ENCODE data around the gene MMP24. TPM values are rescaled to one million over a fixed set of nuclear protein-coding genes. Genes with fewer than 3 reads are reported as not detected.

Gene MMP24
- total and polyA plus RNA-seq, 2 donors (not counting 1 experiment from before 2014, with no cell fraction given): 0.17 to 0.49 TPM

DNA sequence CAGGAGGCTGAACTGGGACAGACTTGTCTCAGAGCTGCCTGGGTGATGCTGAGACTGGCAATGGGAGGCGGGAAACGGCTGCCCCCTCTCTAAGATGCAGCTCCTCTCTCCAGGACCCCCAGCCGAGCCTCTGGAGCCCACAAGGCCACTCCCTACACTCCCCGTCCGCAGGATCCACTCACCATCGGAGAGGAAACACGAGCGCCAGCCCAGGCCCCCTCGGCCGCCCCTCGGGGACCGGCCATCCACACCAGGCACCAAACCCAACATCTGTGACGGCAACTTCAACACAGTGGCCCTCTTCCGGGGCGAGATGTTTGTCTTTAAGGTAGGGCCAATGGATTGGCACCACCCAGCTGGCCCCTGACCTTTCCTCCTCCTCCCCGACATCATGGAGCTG lies 40.6 kb downstream of the MMP24 start:
- H3K9me3 ChIP-seq (ENCODE audit: control insufficient read depth, insufficient read depth, low read depth, low read length): no peaks in the 10 kb centered on the region
- H3K9ac ChIP-seq (ENCODE audit: insufficient read depth, low read length): no peak overlapping the region
- no peak overlapping the region for H3K4me2 ChIP-seq (ENCODE audit: extremely low read depth, insufficient read depth, low read length)
- H3K27ac ChIP-seq (ENCODE audit: insufficient read depth, low read length): no peak overlapping the region
- peaks cover 3% of the 10 kb centered on the region for H3K4me1 ChIP-seq (ENCODE audit: control insufficient read depth, extremely low read depth, insufficient read depth, low read length)
- H2AFZ ChIP-seq (ENCODE audit: low read length): no peak overlapping the region
- no peak for DNase-seq (ENCODE audit: low read depth in 2 of 2)
- no peaks in the 10 kb centered on the region for H3K27me3 ChIP-seq (ENCODE audit: control insufficient read depth, insufficient read depth, low read length)
- peaks cover 3% of the 10 kb centered on the region for H3K36me3 ChIP-seq (ENCODE audit: control insufficient read depth, insufficient read depth, low read length)
- no peak overlapping the region for H3K4me3 ChIP-seq (replicated peaks in 1 of 4; ENCODE audit: control extremely low read depth in 1 of 4, insufficient read depth in 1 of 4, low read depth in 3 of 4, low read length in 4 of 4)
- TF ChIP-seq, protein P1, sequence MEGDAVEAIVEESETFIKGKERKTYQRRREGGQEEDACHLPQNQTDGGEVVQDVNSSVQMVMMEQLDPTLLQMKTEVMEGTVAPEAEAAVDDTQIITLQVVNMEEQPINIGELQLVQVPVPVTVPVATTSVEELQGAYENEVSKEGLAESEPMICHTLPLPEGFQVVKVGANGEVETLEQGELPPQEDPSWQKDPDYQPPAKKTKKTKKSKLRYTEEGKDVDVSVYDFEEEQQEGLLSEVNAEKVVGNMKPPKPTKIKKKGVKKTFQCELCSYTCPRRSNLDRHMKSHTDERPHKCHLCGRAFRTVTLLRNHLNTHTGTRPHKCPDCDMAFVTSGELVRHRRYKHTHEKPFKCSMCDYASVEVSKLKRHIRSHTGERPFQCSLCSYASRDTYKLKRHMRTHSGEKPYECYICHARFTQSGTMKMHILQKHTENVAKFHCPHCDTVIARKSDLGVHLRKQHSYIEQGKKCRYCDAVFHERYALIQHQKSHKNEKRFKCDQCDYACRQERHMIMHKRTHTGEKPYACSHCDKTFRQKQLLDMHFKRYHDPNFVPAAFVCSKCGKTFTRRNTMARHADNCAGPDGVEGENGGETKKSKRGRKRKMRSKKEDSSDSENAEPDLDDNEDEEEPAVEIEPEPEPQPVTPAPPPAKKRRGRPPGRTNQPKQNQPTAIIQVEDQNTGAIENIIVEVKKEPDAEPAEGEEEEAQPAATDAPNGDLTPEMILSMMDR (conservative IDR thresholded peaks at IDR 0.05 in 1 of 2, IDR thresholded peaks at IDR 0.05 in 1 of 2; ENCODE audit: low read depth in 1 of 2, low read length in 2 of 2): no peak
- TF ChIP-seq EZH2 (IDR thresholded peaks at IDR 0.05; ENCODE audit: low read length, missing control alignments): no peak
- H3K79me2 ChIP-seq (ENCODE audit: control insufficient read depth, insufficient read depth, low read length): no peaks in the 10 kb centered on the region
- H4K20me1 ChIP-seq (ENCODE audit: control insufficient read depth, extremely low read depth, insufficient read depth, low read length): no peaks in the 10 kb centered on the region

DNA sequence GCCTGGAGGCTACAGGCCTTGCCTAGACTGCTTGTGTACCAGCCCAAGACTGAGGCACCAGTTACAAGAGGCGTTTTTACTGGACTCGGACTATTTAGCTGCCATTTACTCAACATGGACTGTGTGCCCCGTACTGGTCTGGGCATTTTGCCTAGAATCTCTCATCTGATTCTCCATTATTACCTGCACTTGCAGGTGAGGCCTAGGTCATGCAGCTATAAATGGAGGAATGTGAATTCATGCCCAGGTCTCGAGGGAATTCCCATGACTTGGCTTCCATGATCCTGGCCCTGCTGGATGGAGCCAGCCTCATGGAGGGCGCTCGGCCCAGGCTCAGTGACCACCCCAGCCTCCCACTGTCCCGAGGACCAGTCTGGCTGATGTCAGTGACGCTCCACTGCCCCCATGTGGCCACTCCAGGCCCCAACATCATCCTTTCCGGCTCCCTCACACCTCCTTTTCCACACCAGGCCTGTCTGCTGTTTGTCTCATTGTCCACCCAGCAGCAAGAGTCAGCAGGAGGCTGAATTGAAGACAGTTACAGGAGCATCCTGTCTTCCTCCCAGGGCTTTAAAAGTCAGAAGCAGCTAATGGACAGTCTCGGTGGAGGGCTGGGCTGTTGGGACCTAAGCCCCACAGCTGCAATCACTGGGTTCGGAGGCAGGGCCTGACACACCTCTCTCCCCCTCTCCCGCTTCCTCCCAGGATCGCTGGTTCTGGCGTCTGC lies 42.7 kb downstream of the MMP24 start:
- H2AFZ ChIP-seq (ENCODE audit: low read length): no peak overlapping the region
- H3K9me3 ChIP-seq (ENCODE audit: control insufficient read depth, insufficient read depth, low read depth, low read length): no peaks in the 10 kb centered on the region
- H3K79me2 ChIP-seq (ENCODE audit: control insufficient read depth, insufficient read depth, low read length): no peaks in the 10 kb centered on the region
- no peaks in the 10 kb centered on the region for H4K20me1 ChIP-seq (ENCODE audit: control insufficient read depth, extremely low read depth, insufficient read depth, low read length)
- peaks cover 3% of the 10 kb centered on the region for H3K4me1 ChIP-seq (ENCODE audit: control insufficient read depth, extremely low read depth, insufficient read depth, low read length)
- DNase-seq (ENCODE audit: low read depth in 2 of 2): peak; percentile 45 to 48
- no peak overlapping the region for H3K27ac ChIP-seq (ENCODE audit: insufficient read depth, low read length)
- TF ChIP-seq, protein P1 (conservative IDR thresholded peaks at IDR 0.05 in 1 of 2, IDR thresholded peaks at IDR 0.05 in 1 of 2; ENCODE audit: low read depth in 1 of 2, low read length in 2 of 2): peak; percentile 76 to 82
- TF ChIP-seq EZH2 (IDR thresholded peaks at IDR 0.05; ENCODE audit: low read length, missing control alignments): no peak
- H3K4me2 ChIP-seq (ENCODE audit: extremely low read depth, insufficient read depth, low read length): no peak overlapping the region
- no peak overlapping the region for H3K9ac ChIP-seq (ENCODE audit: insufficient read depth, low read length)
- no peak overlapping the region for H3K4me3 ChIP-seq (replicated peaks in 1 of 4; ENCODE audit: control extremely low read depth in 1 of 4, insufficient read depth in 1 of 4, low read depth in 3 of 4, low read length in 4 of 4)
- H3K27me3 ChIP-seq (ENCODE audit: control insufficient read depth, insufficient read depth, low read length): no peaks in the 10 kb centered on the region
- peaks cover 6% of the 10 kb centered on the region for H3K36me3 ChIP-seq (ENCODE audit: control insufficient read depth, insufficient read depth, low read length)

DNA sequence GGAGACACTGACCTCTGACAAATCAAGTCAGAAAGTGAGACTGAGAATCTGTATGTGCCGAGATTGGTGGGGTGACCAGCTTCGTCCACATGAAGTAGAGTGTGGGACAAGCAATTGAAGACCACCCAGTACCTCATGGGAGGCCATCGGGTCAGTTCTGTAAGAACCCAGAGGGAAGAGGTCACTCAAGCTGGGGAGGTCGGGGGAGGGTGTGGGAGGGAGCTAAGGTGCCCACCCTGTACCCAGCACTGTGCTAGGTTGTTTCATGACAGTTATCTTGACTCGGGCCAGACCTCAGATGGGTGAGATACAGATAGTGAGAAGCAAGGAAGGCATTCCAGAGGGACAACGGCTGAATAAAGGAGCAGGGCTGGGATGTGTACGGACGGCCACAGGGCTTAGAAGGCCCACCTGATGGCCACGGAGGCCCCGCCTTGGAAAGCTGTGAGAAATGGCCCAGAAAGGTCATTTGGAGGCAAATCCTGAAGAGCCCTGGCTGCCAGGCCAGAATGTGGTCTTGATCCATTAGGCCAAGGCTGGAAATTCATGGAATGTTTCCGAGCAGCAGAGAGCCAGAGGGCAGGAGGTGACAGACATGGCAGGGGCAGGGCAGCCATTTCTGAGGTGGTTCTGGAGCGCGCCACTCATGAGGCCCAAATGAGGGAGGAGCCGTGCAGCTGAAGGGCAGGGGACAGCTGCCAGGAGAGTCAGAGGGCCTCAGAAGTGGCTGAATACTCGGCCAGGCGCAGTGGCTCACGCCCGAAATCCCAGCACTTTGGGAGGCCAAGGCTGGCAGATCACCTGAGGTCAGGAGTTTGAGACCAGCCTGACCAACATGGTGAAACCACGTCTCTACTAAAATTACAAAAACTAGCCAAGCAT lies 43.8 kb downstream of the MMP24 start:
- Histone ChIP-seq H4K20me1 (ENCODE audit: control insufficient read depth, extremely low read depth, insufficient read depth, low read length) (no peaks in the 10 kb centered on the region), H3K27me3 (ENCODE audit: control insufficient read depth, insufficient read depth, low read length) (no peaks in the 10 kb centered on the region), H3K9me3 (ENCODE audit: control insufficient read depth, insufficient read depth, low read depth, low read length) (no peaks in the 10 kb centered on the region), H3K9ac (ENCODE audit: insufficient read depth, low read length) (no peak overlapping the region), H2AFZ (ENCODE audit: low read length) (no peak overlapping the region), H3K27ac (ENCODE audit: insufficient read depth, low read length) (no peak overlapping the region), H3K4me2 (ENCODE audit: extremely low read depth, insufficient read depth, low read length) (no peak overlapping the region), H3K4me1 (ENCODE audit: control insufficient read depth, extremely low read depth, insufficient read depth, low read length) (peaks cover 3% of the 10 kb centered on the region), H3K79me2 (ENCODE audit: control insufficient read depth, insufficient read depth, low read length) (no peaks in the 10 kb centered on the region), H3K36me3 (ENCODE audit: control insufficient read depth, insufficient read depth, low read length) (peaks cover 9% of the 10 kb centered on the region), H3K4me3 (replicated peaks in 1 of 4; ENCODE audit: control extremely low read depth in 1 of 4, insufficient read depth in 1 of 4, low read depth in 3 of 4, low read length in 4 of 4) (no peak overlapping the region)
- DNase-seq (ENCODE audit: low read depth in 2 of 2): no peak
- TF ChIP-seq, protein P1 (conservative IDR thresholded peaks at IDR 0.05 in 1 of 2, IDR thresholded peaks at IDR 0.05 in 1 of 2; ENCODE audit: low read depth in 1 of 2, low read length in 2 of 2): no peak
- no peak for TF ChIP-seq EZH2 (IDR thresholded peaks at IDR 0.05; ENCODE audit: low read length, missing control alignments)

All from fibroblast of lung (primary cell).